SK-N-SH treated with all-trans-retinoic acid at 6 μM for 48 hours (cell line): Measurements from ENCODE around the gene TBC1D22B.

Experiments used
- CREB5 ChIP-seq: fragments of 250-450 bp; sonication (Bioruptor Pico); IDR thresholded peaks from 2 replicates; pipeline ENCODE4 v1.5.1; 2020; ENCODE audit warnings: low read depth, mild to moderate bottlenecking, moderate library complexity
- ESRRG ChIP-seq: fragments of 250-450 bp; sonication (Bioruptor Pico); IDR thresholded peaks from 2 replicates; pipeline ENCODE4 v1.6.1; 2021; ENCODE audit warnings: mild to moderate bottlenecking
- ISL1 ChIP-seq: fragments of 250-450 bp; sonication (Bioruptor Pico); IDR thresholded peaks from 2 replicates; pipeline ENCODE4 v2.1.2; 2022; ENCODE audit warnings: mild to moderate bottlenecking, moderate library complexity
- OSR1 ChIP-seq: fragments of 250-450 bp; sonication (Bioruptor Pico); IDR thresholded peaks from 2 replicates; pipeline ENCODE4 v1.8.0; 2022; ENCODE audit warnings: moderate library complexity, mild to moderate bottlenecking, inconsistent platforms
- PATZ1 ChIP-seq: fragments of 250-450 bp; sonication (Bioruptor Pico); IDR thresholded peaks from 2 replicates; pipeline ENCODE4 v1.8.0; 2020; ENCODE audit warnings: mild to moderate bottlenecking, moderate library complexity, borderline replicate concordance
- RARB ChIP-seq: fragments of 250-450 bp; sonication (Bioruptor Pico); IDR thresholded peaks from 2 replicates; pipeline ENCODE4 v1.8.0; 2021; ENCODE audit warnings: mild to moderate bottlenecking, moderate library complexity
- TCF4 ChIP-seq: fragments of 250-450 bp; sonication (Bioruptor Pico); IDR thresholded peaks from 2 replicates; pipeline ENCODE4 v1.8.0; 2021; ENCODE audit warnings: mild to moderate bottlenecking, moderate library complexity, borderline replicate concordance
- TOX ChIP-seq: fragments of 250-450 bp; sonication (Bioruptor Pico); IDR thresholded peaks from 2 replicates; pipeline ENCODE4 v1.8.0; 2021; ENCODE audit warnings: mild to moderate bottlenecking, moderate library complexity, borderline replicate concordance
- ZFP3 ChIP-seq: fragments of 250-450 bp; sonication (Bioruptor Pico); IDR thresholded peaks from 2 replicates; pipeline ENCODE4 v1.5.0; 2020; ENCODE audit warnings: mild to moderate bottlenecking, moderate library complexity
- ZFP30 ChIP-seq: fragments of 450-650 bp; formaldehyde crosslinking; IDR thresholded peaks from 2 replicates; pipeline ENCODE4 v1.5.0; 2022; ENCODE audit warnings: mild to moderate bottlenecking, moderate library complexity
- ZNF565 ChIP-seq: fragments of 450-650 bp; formaldehyde crosslinking; conservative IDR thresholded peaks from 2 replicates; pipeline ENCODE4 v1.5.0; 2020; ENCODE audit warnings: low read depth, mild to moderate bottlenecking, moderate library complexity

GRCh38 chr6:37316071-37316470, 58.5 kb downstream of the TBC1D22B start:
- TF ChIP-seq PATZ1 (CRISPR knock-in tag) = no peak
- TF ChIP-seq ZFP30 (CRISPR knock-in tag) = no peak
- no peak for TF ChIP-seq RARB
- no peak for TF ChIP-seq ZNF565 (CRISPR knock-in tag)
- TF ChIP-seq CREB5 = no peak
- TF ChIP-seq ISL1 (CRISPR knock-in tag) = no peak
- no peak for TF ChIP-seq TCF4 (CRISPR knock-in tag)
- no peak for TF ChIP-seq TOX (CRISPR knock-in tag)
- no peak for TF ChIP-seq OSR1 (CRISPR knock-in tag)
- TF ChIP-seq ESRRG (CRISPR knock-in tag) = no peak
- TF ChIP-seq ZFP3 (CRISPR knock-in tag) = no peak
